ES-I3 (cell line): Measurements from ENCODE around the gene SEMA6A.
A peak's percentile ranks its signal among the peaks of the same experiment; 100 is the strongest.

Experiments used
- H3K36me3 ChIP-seq: 2 replicates; pipeline ENCODE4 v1.6.1; 2013; ENCODE audit warnings: mild to moderate bottlenecking, low read length, control low read depth, moderate library complexity; ENCODE audit not compliant: insufficient read depth
- H3K4me1 ChIP-seq: 2 replicates; pipeline ENCODE4 v1.6.1; 2013; ENCODE audit warnings: mild to moderate bottlenecking, control low read depth, low read length; ENCODE audit not compliant: insufficient read depth
- H3K9ac ChIP-seq: 2 replicates; pipeline ENCODE4 v1.6.1; 2013; ENCODE audit warnings: low read depth, mild to moderate bottlenecking, low read length, moderate library complexity
- H3K9me3 ChIP-seq: 2 replicates; pipeline ENCODE4 v1.6.1; 2013; ENCODE audit warnings: mild to moderate bottlenecking, low read length, moderate library complexity; ENCODE audit not compliant: control insufficient read depth, insufficient read depth

SEMA6A gene

GRCh38 chr5:116583862-116584222 lies 9.2 kb upstream of the SEMA6A start:
- Histone ChIP-seq H3K9me3 (no peaks in the 10 kb centered on the region), H3K4me1 (peaks cover 19% of the 10 kb centered on the region), H3K9ac (no peak overlapping the region), H3K36me3 (no peaks in the 10 kb centered on the region)

GRCh38 chr5:116583085-116583861 lies 8.7 kb upstream of the SEMA6A start:
- Histone ChIP-seq H3K9ac (no peak overlapping the region), H3K4me1 (peaks cover 25% of the 10 kb centered on the region), H3K9me3 (no peaks in the 10 kb centered on the region), H3K36me3 (no peaks in the 10 kb centered on the region)

- H3K9ac ChIP-seq, result no peak overlapping the region
- no peaks in the 10 kb centered on the region for H3K36me3 ChIP-seq
- H3K9me3 ChIP-seq, result no peaks in the 10 kb centered on the region
- peaks cover 35% of the 10 kb centered on the region for H3K4me1 ChIP-seq
Observed at GRCh38 chr5:116581910-116582309, 7.3 kb upstream of the SEMA6A start.

- no peaks in the 10 kb centered on the region for H3K9me3 ChIP-seq
- no peaks in the 10 kb centered on the region for H3K36me3 ChIP-seq
- no peak overlapping the region for H3K9ac ChIP-seq
- peaks cover 35% of the 10 kb centered on the region for H3K4me1 ChIP-seq
Observed at GRCh38 chr5:116579144-116579543, 4.5 kb upstream of the SEMA6A start.

- Histone ChIP-seq H3K36me3 (no peaks in the 10 kb centered on the region), H3K9ac (no peak overlapping the region), H3K4me1 (peaks cover 31% of the 10 kb centered on the region), H3K9me3 (no peaks in the 10 kb centered on the region)
Observed at GRCh38 chr5:116578676-116579075, 4.1 kb upstream of the SEMA6A start.

- Histone ChIP-seq H3K4me1 (peaks cover 23% of the 10 kb centered on the region), H3K9me3 (no peaks in the 10 kb centered on the region), H3K9ac (peak overlapping the region; percentile 85; the same call in 1 of the 2 replicates), H3K36me3 (0 out of 2 replicates have a peak, but pooled peaks cover 2% of the 10 kb centered on the region)
Observed at GRCh38 chr5:116577064-116577788, 2.6 kb upstream of the SEMA6A start.

- peaks cover 23% of the 10 kb centered on the region for H3K4me1 ChIP-seq
- no peaks in the 10 kb centered on the region for H3K9me3 ChIP-seq
- H3K9ac ChIP-seq, result peak overlapping the region; percentile 85
Observed at GRCh38 chr5:116576053-116576713, 1.6 kb upstream of the SEMA6A start.

GRCh38 chr5:116575326-116576052 lies 866 bp upstream of the SEMA6A start:
- peak overlapping the region; percentile 85 for H3K9ac ChIP-seq
- H3K36me3 ChIP-seq, result peaks cover 15% of the 10 kb centered on the region; the same call in 1 of the 2 replicates
- no peaks in the 10 kb centered on the region for H3K9me3 ChIP-seq
- H3K4me1 ChIP-seq, result peaks cover 23% of the 10 kb centered on the region

More at GRCh38 chr5:116576053-116576713, 1.6 kb upstream of the SEMA6A start:
- peaks cover 10% of the 10 kb centered on the region; the same call in 1 of the 2 replicates for H3K36me3 ChIP-seq

GRCh38 chr5:116573702-116574366 lies 789 bp downstream of the SEMA6A start:
- no peaks in the 10 kb centered on the region for H3K9me3 ChIP-seq
- H3K9ac ChIP-seq, result peak overlapping the region; percentile 85
- H3K4me1 ChIP-seq, result peaks cover 18% of the 10 kb centered on the region
- H3K36me3 ChIP-seq, result peaks cover 22% of the 10 kb centered on the region

GRCh38 chr5:116573279-116573701 lies 1.3 kb downstream of the SEMA6A start:
- Histone ChIP-seq H3K9ac (peak overlapping the region; percentile 85), H3K4me1 (peaks cover 13% of the 10 kb centered on the region)

GRCh38 chr5:116572350-116573278 lies 2.0 kb downstream of the SEMA6A start:
- Histone ChIP-seq H3K9ac (peak overlapping the region; percentile 85), H3K4me1 (peaks cover 9% of the 10 kb centered on the region; the same call in 1 of the 2 replicates), H3K9me3 (no peaks in the 10 kb centered on the region), H3K36me3 (peaks cover 34% of the 10 kb centered on the region)

More at GRCh38 chr5:116573279-116573701, 1.3 kb downstream of the SEMA6A start:
- Histone ChIP-seq H3K9me3 (no peaks in the 10 kb centered on the region), H3K36me3 (peaks cover 27% of the 10 kb centered on the region)

- peak overlapping the region; percentile 85 for H3K9ac ChIP-seq
- peaks cover 2% of the 10 kb centered on the region; the same call in 1 of the 2 replicates for H3K4me1 ChIP-seq
- H3K9me3 ChIP-seq, result no peaks in the 10 kb centered on the region
- H3K36me3 ChIP-seq, result peaks cover 38% of the 10 kb centered on the region
Observed at GRCh38 chr5:116571568-116572349, 2.9 kb downstream of the SEMA6A start.
